ENCODE measurements around the gene ELP6. TPM values are rescaled to one million over a fixed set of nuclear protein-coding genes. Genes with fewer than 3 reads are reported as not detected.

The ELP6 gene
- total RNA-seq, 1 experiment from 2014 or later: 61.7 TPM

- no peak overlapping the region for H3K9ac ChIP-seq (ENCODE audit: low read length)
- no peaks in the 10 kb centered on the region for H3K27me3 ChIP-seq (ENCODE audit: low read length)
- H3K9me2 ChIP-seq (replicated peaks; ENCODE audit: insufficient read depth, low read length): no peaks in the 10 kb centered on the region
- no peak overlapping the region for H3K4me3 ChIP-seq (ENCODE audit: low read length)
- H4K20me1 ChIP-seq (ENCODE audit: insufficient read depth, low read depth, low read length): no peaks in the 10 kb centered on the region
- H2AFZ ChIP-seq (ENCODE audit: low read length): no peak overlapping the region
- H3K36me3 ChIP-seq (ENCODE audit: insufficient read depth, low read length): peaks cover 32% of the 10 kb centered on the region
- H3K79me2 ChIP-seq (ENCODE audit: low read length): no peaks in the 10 kb centered on the region
- H3K4me1 ChIP-seq (ENCODE audit: low read length): peaks cover 23% of the 10 kb centered on the region
- H3K9me3 ChIP-seq (ENCODE audit: low read length): no peaks in the 10 kb centered on the region
- peak overlapping the region; percentile 12; the same call in 1 of the 2 replicates for H3K27ac ChIP-seq (ENCODE audit: low read length)
- H3K4me2 ChIP-seq (ENCODE audit: low read depth, low read length, poor library complexity, severe bottlenecking): no peak overlapping the region
- no peak for DNase-seq
Measured at GRCh38 chr3:47496892-47497291, 16.6 kb downstream of the ELP6 start.

GRCh38 chr3:47495886-47496285, 17.6 kb downstream of the ELP6 start:
- Histone ChIP-seq H3K4me2 (ENCODE audit: low read depth, low read length, poor library complexity, severe bottlenecking) (no peak overlapping the region), H3K9me2 (replicated peaks; ENCODE audit: insufficient read depth, low read length) (no peaks in the 10 kb centered on the region), H4K20me1 (ENCODE audit: insufficient read depth, low read depth, low read length) (no peaks in the 10 kb centered on the region), H3K9me3 (ENCODE audit: low read length) (no peaks in the 10 kb centered on the region), H3K79me2 (ENCODE audit: low read length) (no peaks in the 10 kb centered on the region), H3K4me3 (ENCODE audit: low read length) (no peak overlapping the region), H3K9ac (ENCODE audit: low read length) (no peak overlapping the region), H3K27me3 (ENCODE audit: low read length) (no peaks in the 10 kb centered on the region), H3K27ac (ENCODE audit: low read length) (peak overlapping the region; percentile 20; the same call in 1 of the 2 replicates), H2AFZ (ENCODE audit: low read length) (no peak overlapping the region), H3K4me1 (ENCODE audit: low read length) (peaks cover 33% of the 10 kb centered on the region), H3K36me3 (ENCODE audit: insufficient read depth, low read length) (peaks cover 23% of the 10 kb centered on the region)
- DNase-seq: no peak

GRCh38 chr3:47495111-47495510, 18.4 kb downstream of the ELP6 start:
- H3K79me2 ChIP-seq (ENCODE audit: low read length): peaks cover under 1% of the 10 kb centered on the region; the same call in 1 of the 2 replicates
- no peaks in the 10 kb centered on the region for H3K9me3 ChIP-seq (ENCODE audit: low read length)
- H3K9me2 ChIP-seq (replicated peaks; ENCODE audit: insufficient read depth, low read length): no peaks in the 10 kb centered on the region
- no peak overlapping the region for H3K9ac ChIP-seq (ENCODE audit: low read length)
- H2AFZ ChIP-seq (ENCODE audit: low read length): no peak overlapping the region
- DNase-seq: no peak
- peaks cover 41% of the 10 kb centered on the region for H3K4me1 ChIP-seq (ENCODE audit: low read length)
- H3K27ac ChIP-seq (ENCODE audit: low read length): 0 out of 2 replicates have a peak overlapping the region, but pooled peaks have one; percentile 20
- no peaks in the 10 kb centered on the region for H4K20me1 ChIP-seq (ENCODE audit: insufficient read depth, low read depth, low read length)
- H3K36me3 ChIP-seq (ENCODE audit: insufficient read depth, low read length): peaks cover 15% of the 10 kb centered on the region
- H3K4me3 ChIP-seq (ENCODE audit: low read length): no peak overlapping the region
- no peaks in the 10 kb centered on the region for H3K27me3 ChIP-seq (ENCODE audit: low read length)
- H3K4me2 ChIP-seq (ENCODE audit: low read depth, low read length, poor library complexity, severe bottlenecking): no peak overlapping the region

GRCh38 chr3:47491777-47492176, 21.7 kb downstream of the ELP6 start:
- H3K4me3 ChIP-seq (ENCODE audit: low read length): peak overlapping the region; percentile 50; the same call in 1 of the 2 replicates
- H3K36me3 ChIP-seq (ENCODE audit: insufficient read depth, low read length): peaks cover 6% of the 10 kb centered on the region; the same call in 1 of the 2 replicates
- peak overlapping the region; percentile 76 for H3K9ac ChIP-seq (ENCODE audit: low read length)
- peaks cover 46% of the 10 kb centered on the region for H3K4me1 ChIP-seq (ENCODE audit: low read length)
- peak overlapping the region; percentile 67 for H3K4me2 ChIP-seq (ENCODE audit: low read depth, low read length, poor library complexity, severe bottlenecking)
- no peak overlapping the region for H2AFZ ChIP-seq (ENCODE audit: low read length)
- H3K9me2 ChIP-seq (replicated peaks; ENCODE audit: insufficient read depth, low read length): no peaks in the 10 kb centered on the region
- peak; percentile 92 for DNase-seq
- peaks cover 5% of the 10 kb centered on the region for H3K79me2 ChIP-seq (ENCODE audit: low read length)
- H3K9me3 ChIP-seq (ENCODE audit: low read length): no peaks in the 10 kb centered on the region
- no peaks in the 10 kb centered on the region for H4K20me1 ChIP-seq (ENCODE audit: insufficient read depth, low read depth, low read length)
- H3K27ac ChIP-seq (ENCODE audit: low read length): peak overlapping the region; percentile 99
- no peaks in the 10 kb centered on the region for H3K27me3 ChIP-seq (ENCODE audit: low read length)

- Histone ChIP-seq H3K4me1 (ENCODE audit: low read length) (peaks cover 46% of the 10 kb centered on the region), H3K9ac (ENCODE audit: low read length) (peak overlapping the region; percentile 76), H3K9me3 (ENCODE audit: low read length) (no peaks in the 10 kb centered on the region), H3K27ac (ENCODE audit: low read length) (peak overlapping the region; percentile 99), H3K27me3 (ENCODE audit: low read length) (no peaks in the 10 kb centered on the region), H4K20me1 (ENCODE audit: insufficient read depth, low read depth, low read length) (no peaks in the 10 kb centered on the region), H3K79me2 (ENCODE audit: low read length) (peaks cover 5% of the 10 kb centered on the region), H3K36me3 (ENCODE audit: insufficient read depth, low read length) (peaks cover 6% of the 10 kb centered on the region; the same call in 1 of the 2 replicates), H3K4me2 (ENCODE audit: low read depth, low read length, poor library complexity, severe bottlenecking) (peak overlapping the region; percentile 67), H3K9me2 (replicated peaks; ENCODE audit: insufficient read depth, low read length) (no peaks in the 10 kb centered on the region), H2AFZ (ENCODE audit: low read length) (no peak overlapping the region), H3K4me3 (ENCODE audit: low read length) (peak overlapping the region; percentile 50)
- DNase-seq: peak; percentile 93
Measured at GRCh38 chr3:47491186-47491585, 22.3 kb downstream of the ELP6 start.

GRCh38 chr3:47487265-47487664, 26.2 kb downstream of the ELP6 start:
- no peak overlapping the region for H3K4me2 ChIP-seq (ENCODE audit: low read depth, low read length, poor library complexity, severe bottlenecking)
- 0 out of 2 replicates have a peak, but pooled peaks cover 2% of the 10 kb centered on the region for H3K9me3 ChIP-seq (ENCODE audit: low read length)
- H3K36me3 ChIP-seq (ENCODE audit: insufficient read depth, low read length): no peaks in the 10 kb centered on the region
- H3K4me1 ChIP-seq (ENCODE audit: low read length): peaks cover 32% of the 10 kb centered on the region
- no peaks in the 10 kb centered on the region for H3K9me2 ChIP-seq (replicated peaks; ENCODE audit: insufficient read depth, low read length)
- no peak overlapping the region for H3K4me3 ChIP-seq (ENCODE audit: low read length)
- no peak overlapping the region for H2AFZ ChIP-seq (ENCODE audit: low read length)
- no peak overlapping the region for H3K27ac ChIP-seq (ENCODE audit: low read length)
- no peaks in the 10 kb centered on the region for H3K27me3 ChIP-seq (ENCODE audit: low read length)
- H3K79me2 ChIP-seq (ENCODE audit: low read length): peaks cover 5% of the 10 kb centered on the region
- H4K20me1 ChIP-seq (ENCODE audit: insufficient read depth, low read depth, low read length): no peaks in the 10 kb centered on the region
- DNase-seq: no peak
- H3K9ac ChIP-seq (ENCODE audit: low read length): no peak overlapping the region

- no peak overlapping the region for H3K4me3 ChIP-seq (ENCODE audit: low read length)
- H3K9me3 ChIP-seq (ENCODE audit: low read length): 0 out of 2 replicates have a peak, but pooled peaks cover 2% of the 10 kb centered on the region
- peaks cover 5% of the 10 kb centered on the region for H3K79me2 ChIP-seq (ENCODE audit: low read length)
- H3K4me2 ChIP-seq (ENCODE audit: low read depth, low read length, poor library complexity, severe bottlenecking): no peak overlapping the region
- peaks cover 29% of the 10 kb centered on the region for H3K4me1 ChIP-seq (ENCODE audit: low read length)
- H4K20me1 ChIP-seq (ENCODE audit: insufficient read depth, low read depth, low read length): no peaks in the 10 kb centered on the region
- no peak overlapping the region for H3K9ac ChIP-seq (ENCODE audit: low read length)
- H3K27ac ChIP-seq (ENCODE audit: low read length): peak overlapping the region; percentile 57
- H2AFZ ChIP-seq (ENCODE audit: low read length): no peak overlapping the region
- no peaks in the 10 kb centered on the region for H3K27me3 ChIP-seq (ENCODE audit: low read length)
- H3K9me2 ChIP-seq (replicated peaks; ENCODE audit: insufficient read depth, low read length): no peaks in the 10 kb centered on the region
- no peaks in the 10 kb centered on the region for H3K36me3 ChIP-seq (ENCODE audit: insufficient read depth, low read length)
- DNase-seq: no peak
Measured at GRCh38 chr3:47485812-47486211, 27.7 kb downstream of the ELP6 start.

- no peak overlapping the region for H3K4me3 ChIP-seq (ENCODE audit: low read length)
- no peaks in the 10 kb centered on the region for H3K9me2 ChIP-seq (replicated peaks; ENCODE audit: insufficient read depth, low read length)
- H3K36me3 ChIP-seq (ENCODE audit: insufficient read depth, low read length): no peaks in the 10 kb centered on the region
- no peaks in the 10 kb centered on the region for H3K79me2 ChIP-seq (ENCODE audit: low read length)
- H2AFZ ChIP-seq (ENCODE audit: low read length): peak overlapping the region; percentile 3; the same call in 1 of the 2 replicates
- H4K20me1 ChIP-seq (ENCODE audit: insufficient read depth, low read depth, low read length): no peaks in the 10 kb centered on the region
- peak overlapping the region; percentile 61 for H3K4me2 ChIP-seq (ENCODE audit: low read depth, low read length, poor library complexity, severe bottlenecking)
- peaks cover 26% of the 10 kb centered on the region for H3K4me1 ChIP-seq (ENCODE audit: low read length)
- H3K27ac ChIP-seq (ENCODE audit: low read length): peak overlapping the region; percentile 98
- 0 out of 2 replicates have a peak, but pooled peaks cover 2% of the 10 kb centered on the region for H3K9me3 ChIP-seq (ENCODE audit: low read length)
- DNase-seq: peak; percentile 89
- H3K27me3 ChIP-seq (ENCODE audit: low read length): no peaks in the 10 kb centered on the region
- H3K9ac ChIP-seq (ENCODE audit: low read length): peak overlapping the region; percentile 61
Measured at GRCh38 chr3:47482366-47482765, 31.1 kb downstream of the ELP6 start.

Data from Karpas-422 (cell line).